LNCaP clone FGC (cell line): ENCODE results near the gene CAMK2A.
"Not testable (repeated sequence)": the region's sequence is repeated elsewhere in the genome, so short reads cannot be mapped to it uniquely, and the experiment has no call there.

ENCODE experiments used
- DNase-seq: peaks from one replicate; pipeline ENCODE4 v3.0.0-alpha.2; 2011; ENCODE audit warnings: low read depth
- H3K4me3 ChIP-seq: 2 replicates; pipeline ENCODE4 v1.5.1; 2011; ENCODE audit warnings: mild to moderate bottlenecking, low read depth, low read length, control low read depth
- TF ChIP-seq, protein P1 (sequence below): IDR thresholded peaks from 2 replicates; pipeline ENCODE4 v1.5.1; 2012; ENCODE audit warnings: mild to moderate bottlenecking; ENCODE audit not compliant: control insufficient read depth, insufficient read depth; ENCODE audit errors: extremely low read depth

Gene CAMK2A

DNA sequence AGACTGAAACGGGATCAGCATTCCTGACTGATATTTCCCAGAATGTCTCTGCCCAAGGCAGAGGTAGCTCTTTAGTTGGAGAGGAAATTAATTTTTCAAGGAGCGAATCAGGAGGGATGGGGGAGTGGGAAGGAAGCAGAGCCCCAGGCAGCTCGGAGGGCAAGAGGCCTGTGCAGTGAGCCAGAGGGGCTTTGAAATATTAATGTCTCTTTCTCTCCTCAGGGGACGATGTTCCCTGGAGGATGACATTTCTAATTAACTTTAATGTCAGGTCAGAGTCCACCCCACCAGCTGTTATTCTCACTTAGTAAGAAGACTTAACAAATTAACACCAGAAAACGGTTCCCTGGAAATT lies 54.1 kb downstream of the CAMK2A start:
- no peak overlapping the region for H3K4me3 ChIP-seq
- no peak for DNase-seq
- TF ChIP-seq, protein P1, sequence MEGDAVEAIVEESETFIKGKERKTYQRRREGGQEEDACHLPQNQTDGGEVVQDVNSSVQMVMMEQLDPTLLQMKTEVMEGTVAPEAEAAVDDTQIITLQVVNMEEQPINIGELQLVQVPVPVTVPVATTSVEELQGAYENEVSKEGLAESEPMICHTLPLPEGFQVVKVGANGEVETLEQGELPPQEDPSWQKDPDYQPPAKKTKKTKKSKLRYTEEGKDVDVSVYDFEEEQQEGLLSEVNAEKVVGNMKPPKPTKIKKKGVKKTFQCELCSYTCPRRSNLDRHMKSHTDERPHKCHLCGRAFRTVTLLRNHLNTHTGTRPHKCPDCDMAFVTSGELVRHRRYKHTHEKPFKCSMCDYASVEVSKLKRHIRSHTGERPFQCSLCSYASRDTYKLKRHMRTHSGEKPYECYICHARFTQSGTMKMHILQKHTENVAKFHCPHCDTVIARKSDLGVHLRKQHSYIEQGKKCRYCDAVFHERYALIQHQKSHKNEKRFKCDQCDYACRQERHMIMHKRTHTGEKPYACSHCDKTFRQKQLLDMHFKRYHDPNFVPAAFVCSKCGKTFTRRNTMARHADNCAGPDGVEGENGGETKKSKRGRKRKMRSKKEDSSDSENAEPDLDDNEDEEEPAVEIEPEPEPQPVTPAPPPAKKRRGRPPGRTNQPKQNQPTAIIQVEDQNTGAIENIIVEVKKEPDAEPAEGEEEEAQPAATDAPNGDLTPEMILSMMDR: no peak

DNA sequence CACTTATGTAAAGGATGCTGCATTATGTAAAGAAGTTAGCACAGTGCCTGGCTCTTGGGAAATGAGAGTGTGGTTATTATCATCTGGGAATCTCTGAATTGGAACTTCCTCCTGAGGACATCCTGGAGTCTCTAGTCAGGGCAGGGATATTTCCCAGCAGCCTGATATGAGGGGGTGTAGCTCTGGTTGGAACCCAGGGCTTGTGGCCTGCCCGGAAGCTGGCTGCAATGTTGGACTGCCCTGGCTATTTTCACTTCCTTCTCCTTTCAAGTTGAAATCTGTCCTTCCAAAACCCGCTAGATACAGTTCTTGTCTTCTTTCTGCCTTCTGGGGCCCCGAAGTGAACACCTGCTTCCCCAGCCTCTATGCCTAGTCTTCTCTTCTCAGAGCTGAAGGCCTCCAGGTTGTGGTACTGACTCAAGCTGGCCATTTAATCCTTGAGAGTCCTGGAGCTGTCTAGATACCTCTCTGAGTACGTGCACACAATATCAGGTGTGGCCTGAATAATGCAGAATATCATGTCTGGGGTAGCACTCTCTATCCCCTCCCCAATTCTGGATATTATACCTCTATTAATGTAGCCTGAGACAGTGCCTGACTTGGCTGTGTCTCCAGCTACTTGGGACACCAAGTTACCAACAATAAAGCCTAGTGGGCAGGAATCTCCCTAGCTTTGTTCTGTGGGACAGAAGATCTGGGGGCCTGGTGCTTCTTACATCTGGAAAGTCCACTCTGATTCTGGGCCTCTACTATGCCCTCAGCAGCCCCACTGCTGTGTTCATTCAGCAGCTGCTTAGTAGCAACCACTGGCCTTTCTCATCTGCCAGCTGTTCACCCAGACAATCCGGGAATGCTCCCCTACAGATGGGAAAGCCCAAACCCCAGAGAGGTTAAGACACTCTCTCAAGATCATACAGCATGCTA lies 54.7 kb downstream of the CAMK2A start:
- H3K4me3 ChIP-seq: no peak overlapping the region
- TF ChIP-seq, protein P1: no peak
- no peak for DNase-seq

DNA sequence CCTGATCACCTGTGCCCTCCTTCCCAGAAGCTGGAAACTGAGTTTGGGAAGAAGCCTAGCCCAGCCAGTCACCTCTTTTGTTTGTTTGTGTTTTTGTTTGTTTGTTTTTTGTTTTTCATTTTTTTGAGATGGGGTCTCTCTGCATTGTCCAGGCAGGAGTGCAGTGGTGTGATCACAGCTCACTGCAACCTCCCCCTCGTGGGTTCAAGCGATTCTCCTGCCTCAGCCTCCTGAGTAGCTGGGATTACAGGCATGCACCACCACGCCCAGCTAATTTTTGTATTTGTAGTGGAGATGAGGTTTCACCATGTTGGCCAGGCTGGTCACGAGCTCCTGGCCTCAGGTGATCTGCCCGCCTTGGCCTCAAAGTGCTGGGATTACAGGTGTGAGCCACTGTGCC lies 55.9 kb downstream of the CAMK2A start:
- DNase-seq: not testable (repeated sequence)

DNA sequence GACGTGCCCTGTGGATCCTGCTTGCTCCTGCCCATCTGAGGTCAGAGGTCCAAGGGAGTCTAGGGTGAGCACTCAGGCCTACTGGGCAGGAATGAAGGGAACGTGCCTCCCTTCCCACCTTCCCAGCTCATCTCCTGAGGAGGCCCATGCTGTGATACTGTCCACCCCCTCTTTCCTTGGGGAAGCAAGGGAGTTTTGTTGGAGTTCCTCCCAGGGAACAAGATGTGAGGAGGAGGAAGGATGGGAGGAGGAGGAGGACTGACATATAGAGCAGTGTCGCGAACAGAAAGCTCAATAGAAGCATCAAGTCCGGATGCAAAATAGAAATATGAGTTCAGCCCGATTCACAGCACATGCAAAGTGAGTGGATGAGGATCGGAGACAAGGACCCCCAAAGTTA lies 58.7 kb downstream of the CAMK2A start:
- TF ChIP-seq, protein P1: no peak
- DNase-seq: no peak
- H3K4me3 ChIP-seq: no peak overlapping the region

More for the DNA sequence above, 55.9 kb downstream of the CAMK2A start:
- H3K4me3 ChIP-seq: not testable (repeated sequence)

DNA sequence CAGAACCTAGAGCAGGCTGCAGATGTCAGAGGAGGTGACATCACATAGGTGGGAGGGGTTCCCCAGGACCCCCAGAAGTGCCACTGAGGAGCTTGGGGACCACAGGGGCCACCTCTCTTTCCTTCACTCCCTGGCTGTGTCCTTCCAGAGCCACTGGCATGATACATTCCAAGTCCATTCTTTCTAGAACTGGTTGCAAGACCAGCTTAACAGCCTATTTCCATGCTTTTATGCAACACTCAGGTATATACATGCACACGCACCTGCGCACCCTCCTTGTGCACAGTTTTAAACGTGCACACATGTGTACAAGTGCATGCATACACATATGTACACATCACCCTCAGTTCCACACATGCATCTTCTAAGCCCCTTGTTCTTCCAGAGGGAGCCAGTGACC lies 60.0 kb downstream of the CAMK2A start:
- DNase-seq: no peak
- H3K4me3 ChIP-seq: no peak overlapping the region
- TF ChIP-seq, protein P1: no peak

DNA sequence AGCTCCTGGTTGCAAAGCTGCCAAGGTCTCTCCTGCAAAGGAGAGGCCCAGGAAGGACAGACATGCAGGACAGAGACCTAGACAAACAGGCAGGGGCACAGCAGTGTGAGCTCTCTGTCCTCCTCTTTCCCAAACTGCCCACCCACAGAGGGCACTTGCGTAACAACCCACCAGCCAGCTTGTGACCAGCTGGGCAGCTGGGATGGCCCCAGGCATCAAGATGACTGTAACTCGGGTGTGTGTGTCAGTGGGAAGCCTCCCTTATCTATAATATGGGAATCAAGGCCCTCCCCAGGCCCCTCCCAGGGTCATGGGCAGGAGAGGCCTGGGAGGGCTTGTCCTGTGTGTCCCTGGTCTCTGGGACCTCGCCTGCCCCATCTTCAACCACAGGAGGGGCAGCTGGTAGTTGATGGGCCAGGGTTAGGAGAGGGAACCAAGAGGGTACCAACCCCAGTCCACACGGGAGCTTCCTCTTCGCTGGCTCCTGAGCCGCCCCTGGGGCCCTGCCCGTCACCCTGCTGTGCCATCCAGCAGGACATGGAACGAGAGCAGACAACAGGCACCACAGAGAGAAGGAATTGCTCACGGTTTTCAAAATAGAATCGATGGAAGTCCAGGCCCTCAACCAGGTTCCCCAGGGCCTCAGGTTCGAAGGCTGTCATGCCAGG lies 61.8 kb downstream of the CAMK2A start:
- TF ChIP-seq, protein P1: no peak
- no peak overlapping the region for H3K4me3 ChIP-seq
- no peak for DNase-seq

DNA sequence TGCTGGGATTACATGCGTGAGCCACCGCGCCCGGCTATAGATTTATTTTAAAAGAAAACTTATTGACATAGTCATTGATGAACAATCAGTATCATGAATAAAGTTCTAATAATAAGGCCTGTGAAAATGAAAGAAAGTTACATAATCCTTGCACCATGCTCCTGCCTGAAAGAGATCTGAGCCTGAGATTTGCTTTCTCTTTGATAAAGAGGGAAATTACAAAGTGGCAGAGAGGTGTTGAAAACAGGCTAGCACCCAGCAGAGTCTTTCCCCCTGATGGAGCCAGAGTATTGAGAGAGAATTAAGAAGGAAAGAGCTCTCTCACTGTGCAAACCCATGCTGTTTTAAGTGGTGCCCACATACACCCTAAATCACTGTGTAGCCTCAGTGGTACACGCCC lies 62.5 kb downstream of the CAMK2A start:
- H3K4me3 ChIP-seq: no peak overlapping the region
- TF ChIP-seq, protein P1: no peak
- no peak for DNase-seq
